ENCODE data around the gene LY6G5B. TPM values are rescaled to one million over a fixed set of nuclear protein-coding genes. Genes with fewer than 3 reads are reported as not detected.

Gene LY6G5B
- total RNA-seq, 1 donor from 2014 or later: 33.1 TPM

DNA sequence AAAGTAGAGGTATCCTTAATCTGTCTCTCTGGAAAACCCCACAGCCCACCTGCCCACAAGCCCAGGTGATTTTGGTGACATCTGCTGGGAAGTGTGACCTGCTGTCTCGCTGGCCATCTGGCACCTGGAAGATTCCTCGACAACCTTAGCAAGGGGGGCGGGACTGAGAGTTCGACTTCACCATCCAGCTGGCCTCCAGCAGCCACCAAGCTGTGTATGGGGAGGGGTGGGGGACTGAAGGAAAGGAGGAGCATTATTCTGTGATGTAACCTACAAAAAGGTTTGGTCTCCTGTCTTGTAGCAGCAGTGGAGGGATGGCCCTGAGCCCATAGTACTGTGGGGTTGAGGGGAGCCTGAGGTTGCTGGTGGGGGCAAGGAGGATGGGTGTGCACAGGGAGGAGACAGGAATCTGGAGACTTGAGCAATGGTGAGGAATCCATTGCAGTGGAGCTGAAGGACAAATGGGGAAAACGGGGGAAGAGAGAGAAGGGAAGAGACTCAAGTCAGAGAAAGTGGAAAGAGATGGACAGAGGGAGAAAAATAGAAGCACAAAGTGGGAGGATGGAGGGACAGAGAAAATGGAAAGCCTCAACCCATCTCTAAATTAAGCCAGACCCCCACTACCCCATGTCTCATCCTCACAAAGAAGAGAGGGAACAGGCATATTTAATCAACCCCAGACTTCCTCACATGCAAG is 40.9 kb downstream of the LY6G5B start:
- TF ChIP-seq, protein P1, sequence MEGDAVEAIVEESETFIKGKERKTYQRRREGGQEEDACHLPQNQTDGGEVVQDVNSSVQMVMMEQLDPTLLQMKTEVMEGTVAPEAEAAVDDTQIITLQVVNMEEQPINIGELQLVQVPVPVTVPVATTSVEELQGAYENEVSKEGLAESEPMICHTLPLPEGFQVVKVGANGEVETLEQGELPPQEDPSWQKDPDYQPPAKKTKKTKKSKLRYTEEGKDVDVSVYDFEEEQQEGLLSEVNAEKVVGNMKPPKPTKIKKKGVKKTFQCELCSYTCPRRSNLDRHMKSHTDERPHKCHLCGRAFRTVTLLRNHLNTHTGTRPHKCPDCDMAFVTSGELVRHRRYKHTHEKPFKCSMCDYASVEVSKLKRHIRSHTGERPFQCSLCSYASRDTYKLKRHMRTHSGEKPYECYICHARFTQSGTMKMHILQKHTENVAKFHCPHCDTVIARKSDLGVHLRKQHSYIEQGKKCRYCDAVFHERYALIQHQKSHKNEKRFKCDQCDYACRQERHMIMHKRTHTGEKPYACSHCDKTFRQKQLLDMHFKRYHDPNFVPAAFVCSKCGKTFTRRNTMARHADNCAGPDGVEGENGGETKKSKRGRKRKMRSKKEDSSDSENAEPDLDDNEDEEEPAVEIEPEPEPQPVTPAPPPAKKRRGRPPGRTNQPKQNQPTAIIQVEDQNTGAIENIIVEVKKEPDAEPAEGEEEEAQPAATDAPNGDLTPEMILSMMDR (IDR thresholded peaks at IDR 0.05): no peak
- DNase-seq: no peak
- Mint-ChIP-seq H3K4me1 (peaks cover 12% of the 10 kb centered on the region), H3K4me3 (no peak overlapping the region), H3K9me3 (no peaks in the 10 kb centered on the region), H3K36me3 (ENCODE audit: low read depth) (no peaks in the 10 kb centered on the region), H3K27ac (no peak overlapping the region), H3K27me3 (no peaks in the 10 kb centered on the region)
- POLR2A ChIA-PET: interaction anchor here (0.7 to 2.2 kb wide), 3 partner anchors 8 to 91 kb away, joined by 5 read pairs; partner anchors contain the start of genes ABHD16A and MSH5
- CTCF ChIA-PET: no interaction called here
- intact Hi-C loops (cut with micrococcal nuclease): no loop called here
- ATAC-seq (ENCODE audit: low read depth): no peak

DNA sequence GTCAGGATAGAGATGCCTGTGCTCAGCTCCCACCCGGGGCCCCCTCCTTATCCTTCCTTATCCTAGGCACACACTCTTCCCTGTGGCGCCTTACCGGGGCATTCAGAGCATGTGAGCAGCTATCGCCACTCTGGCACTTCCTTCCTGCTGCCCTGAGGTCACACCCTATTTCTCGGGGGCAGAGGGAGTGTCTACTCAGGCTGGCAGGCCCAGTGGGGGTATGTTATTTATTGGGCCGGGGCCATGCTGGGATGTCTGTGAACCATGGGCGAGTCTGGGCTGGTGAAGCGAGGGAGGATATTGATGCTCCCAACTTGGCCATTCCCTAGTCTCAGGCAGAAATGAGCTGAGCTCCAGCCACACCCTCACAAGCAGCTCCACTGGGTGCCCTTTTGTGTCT is 41.5 kb downstream of the LY6G5B start:
- Mint-ChIP-seq H3K27me3 (no peaks in the 10 kb centered on the region), H3K36me3 (ENCODE audit: low read depth) (no peaks in the 10 kb centered on the region), H3K9me3 (no peaks in the 10 kb centered on the region), H3K4me3 (no peak overlapping the region), H3K27ac (no peak overlapping the region), H3K4me1 (peaks cover 12% of the 10 kb centered on the region)
- intact Hi-C loops (cut with micrococcal nuclease): no loop called here
- ChIA-PET POLR2A (interaction anchor here (0.5 to 2.2 kb wide), 5 partner anchors 8 to 91 kb away, joined by 3 to 5 read pairs (median 5); partner anchors contain the start of genes ABHD16A, CLIC1 and MSH5), CTCF (interaction anchor here (0.6 to 1.9 kb wide), 3 partner anchors 18 to 156 kb away, joined by 3 to 7 read pairs (median 5); partner anchors contain the start of gene DDAH2)
- TF ChIP-seq, protein P1 (IDR thresholded peaks at IDR 0.05): no peak
- no peak for DNase-seq
- ATAC-seq (ENCODE audit: low read depth): no peak

DNA sequence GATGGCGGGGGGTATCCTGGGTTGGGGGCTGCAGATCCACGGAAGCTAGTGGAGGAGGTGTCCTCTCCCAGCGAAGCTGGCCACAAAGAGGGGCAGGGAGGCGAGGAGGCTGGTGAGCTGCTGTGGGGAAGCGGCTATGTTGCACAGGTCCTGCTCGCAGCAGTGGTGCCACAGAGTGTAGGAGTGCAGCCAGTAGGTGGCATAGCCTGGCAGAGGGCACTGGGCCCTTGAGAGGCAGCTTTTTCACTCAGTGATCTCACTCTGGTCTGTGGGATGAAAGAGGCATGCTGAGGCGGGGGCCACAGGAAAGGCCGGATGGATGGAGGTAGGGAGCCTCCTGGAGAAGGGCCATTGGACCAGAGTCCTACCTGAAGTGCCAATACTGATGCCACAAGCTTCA is 42.5 kb downstream of the LY6G5B start:
- DNase-seq: no peak
- ChIA-PET CTCF (interaction anchor here (1.1 to 1.9 kb wide), 4 partner anchors 17 to 118 kb away, joined by 3 to 7 read pairs (median 4); partner anchors contain the start of gene DDAH2), POLR2A (interaction anchor here (0.6 to 2.2 kb wide), 4 partner anchors 8 to 35 kb away, joined by 3 to 6 read pairs (median 4); partner anchors contain the start of genes ABHD16A and MSH5)
- peak; percentile 90 for ATAC-seq (ENCODE audit: low read depth)
- no peak overlapping the region for H3K27ac Mint-ChIP-seq
- H3K4me1 Mint-ChIP-seq: peaks cover 12% of the 10 kb centered on the region
- no peaks in the 10 kb centered on the region for H3K9me3 Mint-ChIP-seq
- TF ChIP-seq, protein P1 (IDR thresholded peaks at IDR 0.05): no peak
- no peaks in the 10 kb centered on the region for H3K36me3 Mint-ChIP-seq (ENCODE audit: low read depth)
- H3K4me3 Mint-ChIP-seq: no peak overlapping the region
- no peaks in the 10 kb centered on the region for H3K27me3 Mint-ChIP-seq
- intact Hi-C loops (cut with micrococcal nuclease): no loop called here

DNA sequence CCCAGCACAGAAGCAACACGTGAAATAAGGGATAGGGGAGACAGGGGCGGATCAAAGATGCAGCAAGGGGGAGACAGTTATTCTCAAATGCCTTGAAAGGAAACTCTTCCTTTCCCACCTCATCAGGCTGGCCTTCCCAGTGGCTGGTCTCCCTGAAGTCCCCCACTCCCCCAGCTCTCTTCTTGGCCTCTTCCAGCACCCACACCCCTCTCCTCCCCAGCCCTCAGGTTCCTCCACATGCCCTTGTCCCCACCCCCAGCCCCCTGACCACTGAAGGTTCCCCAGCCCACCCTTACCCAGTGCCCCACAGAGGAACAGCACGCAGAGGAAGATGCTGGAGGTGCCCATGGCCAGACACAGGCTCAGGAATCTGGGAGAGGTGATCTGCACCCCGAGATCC is 43.7 kb downstream of the LY6G5B start:
- intact Hi-C loops (cut with micrococcal nuclease): no loop called here
- CTCF ChIA-PET: no interaction called here
- Mint-ChIP-seq H3K4me3 (no peak overlapping the region), H3K9me3 (no peaks in the 10 kb centered on the region), H3K36me3 (ENCODE audit: low read depth) (no peaks in the 10 kb centered on the region), H3K4me1 (peaks cover 12% of the 10 kb centered on the region), H3K27me3 (no peaks in the 10 kb centered on the region), H3K27ac (no peak overlapping the region)
- POLR2A ChIA-PET: interaction anchor here (1.0 kb wide), 1 partner anchor 12 kb away, joined by 3 read pairs; no protein-coding TSS in a partner anchor
- DNase-seq (no peak), ATAC-seq (ENCODE audit: low read depth) (no peak)
- TF ChIP-seq, protein P1 (IDR thresholded peaks at IDR 0.05): no peak

DNA sequence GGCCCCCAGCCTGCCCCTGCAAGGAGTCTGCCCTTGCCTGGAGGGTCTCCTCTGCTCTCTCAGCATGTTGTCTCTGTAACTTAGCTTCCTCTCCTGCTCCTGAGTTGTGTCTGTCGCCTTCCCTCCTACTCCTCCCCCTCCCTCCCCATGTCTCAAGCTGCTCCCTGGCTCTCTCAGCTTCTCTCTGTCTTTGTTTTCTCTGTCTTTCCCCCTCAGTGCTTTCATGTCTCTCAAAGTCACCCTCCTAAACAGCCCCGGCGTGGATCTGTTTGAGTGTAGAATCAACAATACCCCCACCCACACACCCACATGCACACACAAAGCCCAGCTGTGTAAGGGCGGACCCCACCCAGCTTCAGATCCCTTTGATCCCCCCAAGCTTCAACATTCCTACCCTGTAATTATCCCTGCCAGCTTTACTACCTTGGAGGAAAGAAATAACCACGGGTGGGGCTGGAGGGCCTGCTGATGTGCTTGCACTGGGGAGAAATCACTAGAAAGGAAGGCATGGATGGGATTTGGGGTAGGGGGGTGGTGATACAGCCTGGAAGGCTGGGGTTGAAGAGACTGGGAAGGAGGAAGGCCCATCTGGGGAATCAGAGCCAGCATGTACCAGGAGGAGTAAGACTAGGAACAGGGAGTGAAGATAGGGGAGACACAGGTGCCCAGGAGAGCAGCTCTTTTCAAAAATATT is 44.4 kb downstream of the LY6G5B start:
- Mint-ChIP-seq H3K9me3 (no peaks in the 10 kb centered on the region), H3K4me1 (peaks cover 12% of the 10 kb centered on the region), H3K4me3 (no peak overlapping the region), H3K27me3 (no peaks in the 10 kb centered on the region), H3K27ac (no peak overlapping the region), H3K36me3 (ENCODE audit: low read depth) (no peaks in the 10 kb centered on the region)
- ChIA-PET POLR2A (interaction anchor here (1.0 to 1.3 kb wide), 2 partner anchors 11 kb away, joined by 3 read pairs; partner anchors contain the start of gene ABHD16A), CTCF (no interaction called here)
- intact Hi-C loops (cut with micrococcal nuclease): no loop called here
- TF ChIP-seq, protein P1 (IDR thresholded peaks at IDR 0.05): no peak
- no peak for DNase-seq
- ATAC-seq (ENCODE audit: low read depth): no peak

Data from activated B cell treated with CpG ODN at 0.5 μM for 24 hours (primary cell).